T follicular helper cell (primary cell): ENCODE data around the gene RALGPS1.
"Not testable (repeated sequence)": the region's sequence is repeated elsewhere in the genome, so short reads cannot be mapped to it uniquely, and the experiment has no call there.

ENCODE experiments used
- DNase-seq: peaks from one replicate; pipeline ENCODE4 v3.0.0-alpha.2; 2020; ENCODE audit warnings: low read depth

The RALGPS1 gene

DNA sequence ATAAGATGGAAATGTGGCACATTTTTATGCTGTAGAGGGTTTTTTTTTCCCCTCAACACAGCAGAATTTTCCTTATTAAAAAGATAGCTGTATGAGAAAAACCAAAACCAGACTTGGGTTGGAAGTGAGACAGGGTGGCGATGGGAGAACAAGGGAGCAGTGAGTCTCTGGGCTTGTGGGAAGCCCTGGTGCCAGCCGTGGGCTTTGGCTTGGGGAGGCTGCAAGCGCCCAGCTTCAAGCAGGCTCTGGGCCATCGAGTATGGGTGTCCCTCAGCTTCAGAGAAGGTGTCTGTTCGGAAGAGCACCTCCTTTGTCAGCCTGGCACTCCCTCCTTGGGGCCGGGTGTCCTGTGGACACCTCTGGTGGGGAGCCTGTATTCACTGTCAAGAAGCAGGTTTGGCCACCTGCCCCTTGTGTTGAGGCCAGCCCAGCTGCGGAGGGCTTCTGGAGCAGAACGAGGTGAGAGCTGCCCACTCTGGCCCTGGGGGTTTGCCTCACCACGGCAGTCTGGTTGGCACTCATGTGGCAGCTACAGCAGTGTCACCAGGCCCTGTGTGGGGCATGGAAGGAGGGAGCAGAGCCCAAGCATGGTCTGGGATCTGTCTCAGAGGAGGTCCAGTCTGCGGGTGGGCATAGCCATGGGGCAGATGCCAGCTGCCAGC is 245.5 kb downstream of the RALGPS1 start:
- no peak for DNase-seq

DNA sequence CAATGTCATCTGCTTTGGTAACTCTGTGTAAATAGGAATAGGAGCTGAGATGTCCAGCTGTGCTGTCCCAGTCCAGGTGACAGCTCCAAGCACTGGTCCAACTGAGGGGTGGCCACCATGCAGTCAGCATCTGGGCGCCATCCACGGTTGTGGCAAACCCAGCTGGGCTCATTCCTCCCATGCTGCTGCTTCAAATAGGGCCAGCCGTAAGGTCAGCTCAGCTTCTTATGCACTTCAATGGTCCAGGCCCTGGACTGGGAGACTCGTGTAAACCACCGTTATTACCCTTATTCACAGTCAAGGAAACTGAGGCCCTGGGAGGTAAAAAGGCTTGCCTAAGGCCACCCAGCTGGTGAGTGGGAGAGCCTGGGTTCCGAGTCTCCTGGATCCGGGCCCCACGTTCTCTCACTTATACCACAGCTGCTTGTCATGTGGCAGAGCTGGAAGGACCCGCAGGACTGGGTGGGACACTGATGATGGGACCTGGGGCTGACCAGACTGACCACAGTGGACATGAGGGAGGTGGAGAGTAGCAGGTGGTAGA is 246.6 kb downstream of the RALGPS1 start:
- no peak for DNase-seq

DNA sequence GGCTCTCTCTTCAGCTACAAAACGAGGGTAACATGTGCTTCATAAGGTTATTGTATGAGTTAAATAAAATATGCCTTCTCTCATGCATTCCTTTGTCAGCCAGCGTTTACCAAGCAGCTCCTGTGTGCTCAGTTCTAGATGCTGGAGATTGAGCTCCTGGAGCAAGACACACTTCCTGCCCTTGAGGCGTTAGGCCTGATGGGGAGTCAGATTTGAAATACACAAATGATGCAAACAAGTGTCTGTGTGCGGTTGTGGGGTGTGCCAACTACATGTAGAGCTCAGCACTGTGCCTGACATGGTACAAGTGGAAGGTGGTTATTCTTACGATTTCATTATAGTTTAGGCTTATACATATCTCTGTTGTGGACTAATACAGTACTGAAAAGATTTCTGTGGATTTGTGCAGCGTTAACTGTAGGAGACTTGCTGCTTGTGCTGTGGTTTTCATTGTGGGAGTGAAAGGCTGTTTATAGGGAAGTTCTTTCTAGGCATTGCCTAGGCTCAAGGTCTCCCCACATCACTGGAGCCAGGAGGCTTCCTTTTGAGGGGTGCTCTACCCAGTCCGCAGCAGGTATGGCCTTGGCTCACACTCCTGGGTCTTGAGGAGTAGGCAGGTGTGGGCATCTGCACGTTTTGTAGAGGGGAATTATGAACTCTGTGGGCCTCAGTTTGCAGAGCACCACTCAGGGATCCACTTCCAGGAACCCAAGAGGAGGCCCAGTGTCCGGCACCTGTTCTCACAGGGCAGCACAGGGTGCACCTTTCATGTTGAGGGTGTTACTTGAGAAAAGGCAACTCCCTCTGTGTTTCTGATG is 247.7 kb downstream of the RALGPS1 start:
- DNase-seq: no peak

DNA sequence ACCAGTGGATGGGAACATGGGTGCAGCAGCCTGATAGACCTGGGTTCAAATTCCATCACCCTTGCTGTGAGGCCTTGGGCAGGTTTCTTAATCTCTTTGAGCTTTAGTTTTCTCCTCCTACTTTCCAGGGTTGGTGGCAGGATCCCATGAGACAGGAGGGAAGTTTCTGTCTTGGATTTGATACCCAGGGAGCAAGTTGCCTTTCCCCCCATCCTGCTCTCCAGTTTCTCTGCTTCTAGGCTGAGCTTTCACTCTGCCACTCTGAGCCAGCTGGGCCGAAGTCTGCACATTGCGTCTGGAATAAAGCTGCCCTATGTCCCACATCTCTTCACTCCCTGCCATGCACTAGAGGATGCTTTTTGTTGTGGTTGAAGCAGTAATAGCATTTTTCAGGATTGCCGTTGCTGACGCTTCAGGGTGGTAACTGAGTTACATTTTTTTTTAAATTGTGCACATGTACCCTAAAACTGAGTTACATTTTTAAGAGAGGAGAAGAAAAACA is 248.3 kb downstream of the RALGPS1 start:
- DNase-seq: no peak

DNA sequence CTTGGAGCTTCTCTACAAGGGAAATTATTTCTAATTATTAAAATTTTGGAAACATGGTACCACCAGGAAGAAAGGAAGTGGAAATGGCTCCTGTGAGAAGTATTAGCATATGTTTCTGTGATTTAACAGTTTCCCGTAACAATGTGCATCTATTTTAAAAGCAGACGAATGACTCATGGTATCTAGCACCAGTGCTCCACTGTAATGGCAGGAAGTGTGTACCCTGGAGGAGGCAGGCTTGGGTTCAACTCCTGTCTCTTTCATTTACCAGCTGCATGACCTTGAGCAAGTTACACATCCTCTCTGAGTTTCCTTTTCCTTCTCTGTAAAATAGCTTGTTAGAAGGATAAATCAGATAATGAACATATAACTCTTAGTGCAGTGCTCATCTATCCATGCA is 248.8 kb downstream of the RALGPS1 start:
- DNase-seq: no peak

DNA sequence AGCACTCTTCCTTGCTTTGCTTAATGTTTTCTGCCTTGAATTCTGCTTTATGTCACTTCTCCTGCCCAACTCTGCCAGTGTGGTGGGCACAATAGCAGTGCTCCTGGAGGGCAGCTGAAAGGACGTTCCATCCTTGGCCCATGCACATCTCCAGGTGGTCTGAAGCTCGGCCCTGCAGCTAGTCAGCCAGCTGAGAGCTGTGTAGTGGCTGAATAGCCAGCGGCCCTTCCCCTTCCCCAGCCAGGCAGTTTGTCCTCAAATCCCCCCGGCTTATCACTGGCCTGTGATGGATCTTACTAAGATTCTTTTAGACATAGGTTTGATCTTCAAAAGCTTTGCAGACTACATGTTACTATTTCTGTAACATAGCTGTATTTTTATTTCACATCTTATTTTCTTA is 250.5 kb downstream of the RALGPS1 start:
- no peak for DNase-seq

DNA sequence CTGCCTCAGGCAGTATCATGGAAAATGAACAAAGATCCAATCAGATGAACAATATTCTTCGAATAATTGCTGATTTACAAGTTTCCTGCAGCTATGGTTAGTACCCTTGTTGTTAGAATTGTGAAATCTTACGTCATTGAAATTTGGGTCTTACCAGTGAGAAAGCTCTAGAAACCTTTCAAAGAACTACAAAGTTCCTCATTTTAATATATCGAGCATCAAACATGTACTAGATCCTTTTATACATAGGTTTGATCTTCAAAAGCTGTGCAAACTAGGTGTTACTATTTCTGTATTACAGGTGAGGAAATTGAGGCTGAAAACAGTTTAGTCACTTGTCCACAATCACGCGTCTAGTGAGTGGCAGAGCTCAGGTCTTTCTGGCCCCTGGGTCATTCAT is 251.5 kb downstream of the RALGPS1 start:
- no peak for DNase-seq

DNA sequence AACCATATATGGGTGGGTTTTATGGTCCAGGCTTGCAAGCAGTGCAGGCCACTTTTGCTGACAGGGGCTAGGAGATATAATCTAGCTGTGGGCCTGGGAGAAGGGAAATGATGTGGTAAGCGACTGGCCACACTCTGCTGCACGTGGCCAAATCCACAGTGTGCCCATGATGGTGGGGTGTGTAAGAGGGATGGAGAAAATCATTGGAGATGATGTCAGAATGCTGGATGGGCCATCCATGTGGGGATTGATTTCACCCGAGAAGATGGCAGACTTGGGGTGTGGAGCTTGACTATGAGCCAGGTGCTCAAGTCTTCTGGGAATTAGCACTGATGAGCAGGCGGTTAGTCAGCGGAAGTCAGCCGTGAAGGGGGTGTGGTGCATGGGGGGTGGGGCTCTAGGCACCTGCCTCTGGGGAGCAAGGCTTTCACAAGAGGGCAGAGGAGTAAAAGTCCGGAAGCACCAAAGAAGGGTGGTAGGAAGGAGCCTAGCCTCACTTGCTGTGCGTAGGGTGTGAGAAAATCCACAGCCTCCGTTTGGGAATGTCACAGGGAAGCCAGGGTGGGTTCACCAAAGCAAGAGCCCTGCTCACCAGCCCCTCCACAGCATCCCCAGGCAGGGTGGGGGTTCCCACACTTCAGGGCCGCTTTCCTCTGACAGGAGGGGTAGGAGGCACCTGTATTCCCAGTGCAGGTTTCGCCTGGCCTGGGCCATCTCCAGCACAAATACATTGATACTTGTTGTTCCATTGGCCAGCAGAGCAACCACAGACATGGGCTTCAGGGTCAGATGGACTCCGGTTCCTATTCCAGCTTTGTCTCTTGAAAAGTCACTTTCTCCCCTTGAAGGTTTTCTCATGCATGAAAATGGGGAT is 252.3 kb downstream of the RALGPS1 start:
- no peak for DNase-seq

DNA sequence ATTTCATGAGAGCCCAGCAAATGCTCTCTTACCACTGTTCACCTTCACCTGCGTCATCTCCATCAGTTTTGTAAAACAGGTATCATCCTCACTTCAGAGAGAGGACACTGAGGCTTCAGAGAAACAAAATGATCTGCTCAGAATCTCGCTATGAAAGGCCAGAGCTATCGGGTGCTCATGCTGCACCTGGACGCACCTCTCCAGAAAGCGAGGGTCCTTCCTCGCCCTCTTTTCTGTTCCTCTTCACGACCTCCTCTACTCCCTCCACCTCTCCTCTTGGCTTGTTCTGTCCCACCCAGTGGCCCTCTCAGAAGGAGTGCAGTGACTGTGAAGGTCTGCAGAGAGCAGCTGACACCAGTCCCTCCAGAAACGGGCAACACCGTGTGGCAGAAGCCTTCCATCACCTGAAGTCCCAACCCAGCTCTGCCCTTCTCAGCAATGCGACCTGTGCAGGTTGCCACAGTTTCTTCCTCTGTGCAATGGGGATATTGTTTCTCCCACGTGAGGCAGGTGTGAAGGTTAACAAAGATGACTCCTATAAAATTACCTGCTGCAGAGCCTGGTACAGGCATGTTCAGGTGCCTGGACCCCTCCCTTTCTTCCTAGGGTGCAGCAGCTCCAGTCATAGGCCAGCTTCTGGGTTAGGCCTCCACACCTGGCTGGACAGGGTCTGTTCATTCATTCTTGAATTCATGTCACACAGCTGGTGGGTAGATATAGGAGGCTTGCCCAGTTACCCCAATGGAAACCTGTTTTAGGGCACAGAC is 253.2 kb downstream of the RALGPS1 start:
- no peak for DNase-seq

DNA sequence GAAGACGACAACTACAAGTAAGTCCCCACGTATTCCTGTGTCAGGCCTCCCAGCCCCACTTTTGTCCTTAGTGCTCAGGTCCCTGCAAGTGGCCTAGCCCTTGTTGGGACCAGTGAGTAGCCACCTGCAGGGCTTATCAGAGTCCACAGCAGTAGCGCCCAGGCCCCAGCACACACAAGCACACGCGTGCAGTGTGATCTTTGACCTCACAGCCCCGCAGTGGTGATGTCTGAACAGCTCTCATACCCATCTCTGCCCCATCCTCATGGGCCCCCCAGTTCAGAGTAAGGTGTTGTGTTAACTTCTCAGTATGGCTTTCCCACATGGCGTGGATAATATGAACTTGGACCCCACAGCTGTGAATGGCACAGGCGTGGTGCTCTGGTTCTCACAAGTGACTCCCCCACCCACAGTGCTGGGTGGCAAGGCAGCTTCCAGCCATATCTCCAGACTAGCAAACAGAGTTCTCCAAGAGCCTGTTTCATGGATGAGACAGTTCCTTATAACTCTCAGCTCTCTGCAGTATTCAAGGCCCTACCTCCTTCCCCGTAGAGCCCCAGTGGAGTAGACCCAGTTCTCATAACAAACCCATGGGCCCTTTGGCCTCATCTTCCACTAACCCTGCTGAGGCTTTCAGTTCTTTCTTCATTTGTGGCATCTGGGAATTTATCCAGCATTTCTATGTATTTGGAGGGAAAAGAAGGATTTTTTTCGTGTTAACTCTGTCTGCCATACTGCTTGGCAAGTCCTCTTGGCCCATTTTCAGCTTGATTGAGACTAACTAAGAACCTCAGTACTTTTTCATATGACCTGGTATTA is 254.4 kb downstream of the RALGPS1 start:
- no peak for DNase-seq

DNA sequence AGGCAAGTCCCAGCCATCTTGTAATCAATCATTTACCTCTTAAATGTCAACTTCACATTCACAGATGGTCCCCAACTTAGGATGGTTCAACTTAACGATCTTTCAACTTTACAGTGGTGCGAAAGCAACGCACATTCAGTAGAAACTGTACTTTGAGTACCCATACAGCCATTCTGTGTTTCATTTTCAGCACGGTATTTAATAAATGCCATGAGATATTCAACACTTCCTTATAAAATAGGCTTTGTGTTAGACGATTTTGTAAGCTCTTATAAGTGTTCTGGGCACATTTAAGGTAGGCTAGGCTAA is 254.9 kb downstream of the RALGPS1 start:
- no peak for DNase-seq

DNA sequence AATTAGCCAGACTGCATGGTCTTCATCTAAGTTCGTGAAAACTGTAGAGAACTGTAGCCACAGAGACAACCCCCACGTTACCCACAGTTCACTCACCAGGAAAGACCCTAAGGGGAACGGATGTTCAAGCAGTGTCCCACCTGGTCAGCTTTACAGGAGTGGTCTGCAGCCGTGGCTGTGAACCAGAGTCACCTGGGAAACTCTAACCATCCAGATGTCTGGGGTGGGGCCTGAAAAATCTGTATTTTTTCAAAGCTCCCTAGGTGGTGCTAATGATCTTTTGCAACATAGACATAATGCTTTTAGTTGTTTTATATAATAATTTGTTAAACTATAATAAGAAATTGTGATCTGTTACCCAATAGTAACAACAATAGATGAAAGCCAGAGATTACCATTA is 255.5 kb downstream of the RALGPS1 start:
- DNase-seq: no peak

DNA sequence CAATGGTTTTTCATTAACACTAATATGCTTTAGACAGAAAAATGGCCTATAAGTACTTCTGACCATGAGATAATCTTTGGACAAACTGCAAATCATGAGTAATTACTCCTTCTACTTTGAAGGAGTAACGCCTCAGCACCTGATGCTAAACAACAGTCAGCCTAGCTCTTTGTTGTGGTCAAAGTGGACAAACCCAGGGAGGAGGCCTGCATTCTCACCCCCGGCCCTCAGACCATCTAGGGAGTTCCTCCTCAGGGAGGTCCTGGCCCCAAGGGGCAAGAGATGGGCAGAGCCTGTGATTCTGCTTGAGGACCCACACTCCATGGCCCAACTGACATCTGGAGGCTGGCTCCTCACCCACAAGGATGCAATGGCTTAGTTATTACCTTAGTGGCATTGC is 256.1 kb downstream of the RALGPS1 start:
- DNase-seq: no peak

DNA sequence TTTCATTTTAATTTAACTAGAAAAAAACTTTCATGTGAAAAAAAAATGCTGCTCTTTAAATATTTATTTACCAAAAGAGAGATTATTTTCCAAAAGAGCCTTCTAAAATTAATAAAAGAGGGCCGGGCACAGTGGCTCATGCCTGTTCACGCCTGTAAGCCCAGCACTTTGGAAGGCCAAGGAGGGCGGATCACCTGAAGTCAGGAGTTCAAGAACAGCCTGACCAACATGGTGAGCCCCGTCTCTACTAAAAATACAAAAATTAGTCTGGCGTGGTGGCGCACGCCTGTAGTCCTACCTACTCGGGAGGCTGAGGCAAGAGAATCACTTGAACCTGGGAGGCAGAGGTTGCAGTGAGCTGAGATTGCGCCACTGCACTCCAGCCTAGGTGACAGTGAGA is 256.8 kb downstream of the RALGPS1 start:
- DNase-seq: not testable (repeated sequence)

DNA sequence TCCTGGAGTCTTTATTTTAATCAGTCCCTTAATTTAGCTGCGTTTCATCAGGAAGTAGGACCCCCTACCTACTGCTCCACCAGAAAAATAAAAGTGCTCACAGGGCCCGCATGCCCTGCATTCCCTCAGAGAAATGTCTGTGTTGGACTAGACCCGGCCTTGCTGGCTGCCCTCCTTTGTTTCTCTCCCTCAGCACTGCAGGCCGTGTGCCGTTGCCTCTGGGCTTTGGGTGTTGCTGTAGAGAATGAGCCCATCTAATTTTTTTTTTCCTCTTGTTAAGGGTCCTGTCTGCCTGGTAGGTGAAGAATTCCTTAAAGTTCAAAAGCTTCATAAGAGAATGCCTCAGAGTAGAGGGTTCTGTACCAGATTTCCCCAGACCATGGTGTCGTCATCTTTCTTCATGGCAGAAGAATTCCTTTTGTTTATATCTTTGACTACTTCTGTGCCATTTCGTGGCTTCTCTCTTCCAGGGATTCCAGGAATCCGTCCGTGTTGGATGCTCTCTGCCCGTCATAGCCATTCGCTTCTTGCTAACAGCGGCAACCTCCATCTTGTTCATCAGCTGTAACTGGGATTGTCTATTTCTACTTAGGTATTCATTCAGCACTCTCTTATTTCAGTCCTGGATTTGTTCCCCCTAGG is 257.6 kb downstream of the RALGPS1 start:
- DNase-seq: no peak

DNA sequence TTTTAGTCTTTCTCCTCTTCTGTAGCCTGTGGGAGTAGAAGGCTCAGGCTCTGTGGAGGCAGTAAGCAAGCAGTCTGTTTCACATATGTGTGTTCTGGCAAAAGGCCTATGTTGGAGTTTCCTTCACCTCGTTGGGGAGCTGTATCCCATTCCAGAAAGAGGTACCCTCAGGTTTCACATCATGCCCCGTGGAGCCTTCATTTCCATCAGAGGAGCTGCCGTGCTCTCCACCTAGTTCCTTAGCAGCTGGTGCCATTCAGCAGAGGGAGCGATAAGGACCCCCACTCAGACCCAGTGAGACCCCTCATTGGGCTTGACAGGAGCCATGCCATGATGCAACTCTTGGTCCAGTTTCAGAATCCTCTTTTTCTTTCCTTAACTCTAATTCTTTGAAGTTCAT is 258.5 kb downstream of the RALGPS1 start:
- no peak for DNase-seq

DNA sequence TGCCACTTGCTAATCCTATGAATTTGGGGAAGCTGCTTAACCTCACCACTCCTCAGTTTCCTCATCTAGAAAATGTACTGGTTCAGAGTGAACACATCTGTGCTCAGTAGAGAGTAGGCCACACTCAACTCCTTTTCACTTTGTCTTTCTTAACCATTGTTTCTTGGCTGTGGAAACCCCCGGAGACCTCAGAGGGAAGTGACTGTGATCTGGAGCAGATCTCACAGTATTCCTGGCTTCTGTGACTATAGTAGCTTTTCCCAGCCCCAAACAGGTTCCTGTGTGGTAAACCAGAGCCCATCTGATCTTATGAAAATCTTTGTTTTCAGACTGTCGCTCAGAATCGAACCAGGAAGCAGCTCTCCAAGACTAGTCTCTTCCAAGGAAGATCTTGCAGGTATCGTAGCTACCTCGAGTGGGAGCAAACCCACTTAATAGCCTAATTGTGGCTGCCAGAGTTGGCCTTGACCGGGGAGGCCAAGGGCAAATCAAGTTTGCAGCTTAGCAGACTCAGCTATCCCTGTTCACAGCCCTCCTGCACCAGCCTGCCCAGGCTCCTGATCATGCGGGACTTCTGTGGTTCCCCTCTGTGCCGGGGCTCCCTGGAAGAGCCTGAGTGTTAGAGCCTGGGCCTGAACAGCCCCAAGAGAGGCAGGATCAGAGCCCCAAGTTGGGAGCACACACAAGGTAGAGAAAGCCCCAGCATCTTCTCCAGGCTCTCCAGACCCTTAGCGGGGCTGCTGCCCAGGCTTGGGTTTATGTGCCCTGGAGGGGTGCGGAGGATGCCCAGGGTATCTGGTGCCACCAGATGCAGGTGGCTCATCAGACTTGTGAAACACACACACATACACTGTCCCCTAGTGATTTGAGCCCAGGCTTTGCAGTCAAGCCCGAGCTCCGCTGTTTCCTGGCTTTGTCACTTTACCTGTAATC is 260.1 kb downstream of the RALGPS1 start:
- DNase-seq: no peak

DNA sequence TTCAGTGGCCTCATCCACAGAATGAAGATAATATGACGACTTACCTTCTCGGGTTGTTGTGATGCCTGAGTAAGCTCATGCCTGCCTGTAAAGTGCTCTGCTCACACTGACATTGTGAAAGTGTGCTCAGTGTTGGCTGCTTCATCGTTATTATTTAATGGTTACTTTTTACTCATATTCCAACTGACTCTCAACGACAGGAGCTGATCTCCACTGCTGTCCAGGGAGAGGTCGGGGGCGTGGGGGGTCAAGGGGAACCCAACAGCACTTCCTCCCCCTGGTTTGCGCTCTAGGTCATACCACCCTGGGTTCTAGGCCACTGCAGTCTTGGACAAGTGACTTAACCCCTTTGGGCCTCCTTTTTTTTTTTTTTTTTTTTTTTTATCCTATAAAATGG is 260.7 kb downstream of the RALGPS1 start:
- DNase-seq: no peak

DNA sequence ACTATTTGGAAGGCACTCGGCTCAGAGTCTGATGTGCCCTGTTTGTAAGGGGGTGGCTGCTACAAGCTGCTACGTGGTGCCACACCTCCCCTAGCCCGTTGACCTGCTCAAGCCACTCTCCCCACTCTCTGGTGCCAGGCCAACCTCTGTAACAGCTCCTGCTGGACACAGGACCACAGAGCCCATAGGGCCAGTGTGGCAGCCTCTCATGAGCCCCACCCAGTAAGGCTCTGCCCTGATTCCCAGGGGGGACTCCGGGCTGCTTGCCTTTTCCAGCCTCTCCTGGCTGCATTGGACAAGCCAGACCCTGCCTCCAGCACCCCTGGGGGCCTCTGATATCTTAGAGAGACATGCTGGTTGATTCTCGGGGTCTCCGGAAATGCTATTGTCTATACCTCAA is 261.2 kb downstream of the RALGPS1 start:
- no peak for DNase-seq
